GM19025 (cell line): ENCODE measurements around the gene NFATC1.

Experiments
- ATAC-seq: cut with Tn5 transposase; IDR thresholded peaks from one replicate; pipeline ENCODE4 v1.9.1; 2021; ENCODE audit warnings: mild to moderate bottlenecking, low read depth, moderate library complexity; ENCODE audit not compliant: unreplicated experiment

Gene NFATC1

GRCh38 chr18:79420033-79420745 lies 24.5 kb downstream of the NFATC1 start:
- ATAC-seq: no peak

- no peak for ATAC-seq
Measured at GRCh38 chr18:79421275-79421857, 25.6 kb downstream of the NFATC1 start.

- peak; percentile 71 for ATAC-seq
Measured at GRCh38 chr18:79422022-79422782, 26.5 kb downstream of the NFATC1 start.

- ATAC-seq: no peak
Measured at GRCh38 chr18:79422783-79423165, 27.0 kb downstream of the NFATC1 start.

GRCh38 chr18:79423211-79424007 lies 27.7 kb downstream of the NFATC1 start:
- ATAC-seq: no peak

GRCh38 chr18:79424008-79424565 lies 28.4 kb downstream of the NFATC1 start:
- no peak for ATAC-seq

- no peak for ATAC-seq
Measured at GRCh38 chr18:79424880-79425568, 29.3 kb downstream of the NFATC1 start.

- ATAC-seq: no peak
Measured at GRCh38 chr18:79425569-79425886, 29.8 kb downstream of the NFATC1 start.

- ATAC-seq: no peak
Measured at GRCh38 chr18:79426376-79427300, 30.9 kb downstream of the NFATC1 start.

GRCh38 chr18:79427368-79428225 lies 31.9 kb downstream of the NFATC1 start:
- ATAC-seq: no peak

- ATAC-seq: no peak
Measured at GRCh38 chr18:79428287-79428686, 32.6 kb downstream of the NFATC1 start.

- ATAC-seq: no peak
Measured at GRCh38 chr18:79429381-79429780, 33.7 kb downstream of the NFATC1 start.

GRCh38 chr18:79429785-79430281 lies 34.1 kb downstream of the NFATC1 start:
- no peak for ATAC-seq

GRCh38 chr18:79432376-79433120 lies 36.8 kb downstream of the NFATC1 start:
- no peak for ATAC-seq

- no peak for ATAC-seq
Measured at GRCh38 chr18:79433431-79433830, 37.7 kb downstream of the NFATC1 start.

- no peak for ATAC-seq
Measured at GRCh38 chr18:79434607-79435401, 39.1 kb downstream of the NFATC1 start.
